ENCODE results near the gene ZNF460. TPM values are rescaled to one million over a fixed set of nuclear protein-coding genes. Genes with fewer than 3 reads are reported as not detected.
A peak's percentile ranks its signal among the peaks of the same experiment; 100 is the strongest.

Gene ZNF460
- total RNA-seq, 1 experiment from 2014 or later, result 39.5 TPM

DNA sequence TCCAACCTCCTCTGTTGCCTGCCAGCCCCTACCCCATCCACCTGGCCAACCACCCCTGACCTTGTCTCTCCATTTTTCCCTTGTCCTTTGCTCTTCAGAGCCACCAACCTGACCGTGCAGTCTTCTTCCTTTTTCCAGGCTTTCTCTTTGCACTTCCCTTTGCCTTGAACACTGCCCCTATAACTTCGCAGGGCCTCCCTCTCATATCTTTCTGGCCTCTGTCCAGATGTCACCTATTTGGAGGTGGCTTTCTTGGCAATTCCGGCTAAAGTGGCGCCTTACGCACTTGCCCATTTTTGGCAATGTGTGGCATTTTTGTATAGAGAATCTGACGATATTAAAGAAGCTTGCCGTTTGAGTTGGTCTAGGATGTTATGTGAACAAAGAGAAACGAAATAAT lies 40.8 kb downstream of the ZNF460 start:
- Histone ChIP-seq H3K4me1 (ENCODE audit: insufficient read depth, low read length) (peaks cover 23% of the 10 kb centered on the region), H3K27ac (ENCODE audit: low read length) (no peak overlapping the region), H4K20me1 (ENCODE audit: low read length) (no peaks in the 10 kb centered on the region), H3K79me2 (ENCODE audit: low read length) (peaks cover 33% of the 10 kb centered on the region), H2AFZ (ENCODE audit: low read length) (peak overlapping the region; percentile 87), H3K27me3 (ENCODE audit: low read length) (no peaks in the 10 kb centered on the region), H3F3A (ENCODE audit: low read length, unreplicated experiment) (no peaks in the 10 kb centered on the region), H3K36me3 (ENCODE audit: low read depth, low read length) (peaks cover 24% of the 10 kb centered on the region), H3K4me2 (ENCODE audit: low read length) (peak overlapping the region; percentile 94), H3K4me3 (ENCODE audit: low read length) (peak overlapping the region; percentile 88), H3K9ac (ENCODE audit: low read length) (peak overlapping the region; percentile 94), H3K9me2 (replicated peaks; ENCODE audit: low read length) (no peaks in the 10 kb centered on the region), H3K9me3 (ENCODE audit: low read length) (no peaks in the 10 kb centered on the region)
- TF ChIP-seq, protein P1, sequence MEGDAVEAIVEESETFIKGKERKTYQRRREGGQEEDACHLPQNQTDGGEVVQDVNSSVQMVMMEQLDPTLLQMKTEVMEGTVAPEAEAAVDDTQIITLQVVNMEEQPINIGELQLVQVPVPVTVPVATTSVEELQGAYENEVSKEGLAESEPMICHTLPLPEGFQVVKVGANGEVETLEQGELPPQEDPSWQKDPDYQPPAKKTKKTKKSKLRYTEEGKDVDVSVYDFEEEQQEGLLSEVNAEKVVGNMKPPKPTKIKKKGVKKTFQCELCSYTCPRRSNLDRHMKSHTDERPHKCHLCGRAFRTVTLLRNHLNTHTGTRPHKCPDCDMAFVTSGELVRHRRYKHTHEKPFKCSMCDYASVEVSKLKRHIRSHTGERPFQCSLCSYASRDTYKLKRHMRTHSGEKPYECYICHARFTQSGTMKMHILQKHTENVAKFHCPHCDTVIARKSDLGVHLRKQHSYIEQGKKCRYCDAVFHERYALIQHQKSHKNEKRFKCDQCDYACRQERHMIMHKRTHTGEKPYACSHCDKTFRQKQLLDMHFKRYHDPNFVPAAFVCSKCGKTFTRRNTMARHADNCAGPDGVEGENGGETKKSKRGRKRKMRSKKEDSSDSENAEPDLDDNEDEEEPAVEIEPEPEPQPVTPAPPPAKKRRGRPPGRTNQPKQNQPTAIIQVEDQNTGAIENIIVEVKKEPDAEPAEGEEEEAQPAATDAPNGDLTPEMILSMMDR (conservative IDR thresholded peaks at IDR 0.05; ENCODE audit: low read depth, low read length), result no peak
- TF ChIP-seq EZH2phosphoT487 (IDR thresholded peaks at IDR 0.05; ENCODE audit: borderline replicate concordance, low read length), result no peak
- TF ChIP-seq EZH2 (IDR thresholded peaks at IDR 0.05; ENCODE audit: low read length, unreplicated experiment), result no peak
- BruUV-seq (replicated peaks), result no TSS peak
- CTCF ChIA-PET, result interaction anchor here (0.6 kb wide), 1 partner anchor 26 kb away, joined by 3 read pairs; no protein-coding TSS in a partner anchor
- ATAC-seq, result no peak
- no peak for DNase-seq
- POLR2A ChIA-PET (ENCODE audit: unreplicated experiment), result interaction anchor here (0.6 kb wide), 1 partner anchor 44 kb away, joined by 4 read pairs; no protein-coding TSS in a partner anchor
- intact Hi-C loops (cut with micrococcal nuclease), result no loop called here

DNA sequence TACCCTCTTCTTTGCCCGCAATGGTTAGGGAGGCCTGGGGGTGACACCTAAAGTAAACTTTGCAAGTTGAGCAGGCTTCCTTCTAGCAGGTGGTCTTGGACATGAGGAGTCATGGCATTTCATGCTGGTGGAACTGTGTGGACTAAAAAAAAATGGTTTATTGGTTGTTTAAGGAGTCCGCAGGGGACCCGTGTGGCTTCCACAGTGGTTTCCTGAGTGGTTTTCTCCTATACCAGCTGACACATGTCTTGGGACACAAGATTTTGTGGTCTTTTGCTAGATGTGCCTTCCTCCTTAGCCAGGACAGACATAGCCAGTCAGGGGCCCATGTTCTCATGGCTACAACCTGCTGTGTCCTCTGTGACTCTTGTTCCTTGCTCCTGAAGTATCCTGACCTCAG lies 41.5 kb downstream of the ZNF460 start:
- Histone ChIP-seq H3K36me3 (ENCODE audit: low read depth, low read length) (peaks cover 29% of the 10 kb centered on the region), H3K27ac (ENCODE audit: low read length) (no peak overlapping the region), H3K9ac (ENCODE audit: low read length) (no peak overlapping the region), H3K4me1 (ENCODE audit: insufficient read depth, low read length) (peaks cover 23% of the 10 kb centered on the region), H3K4me3 (ENCODE audit: low read length) (peak overlapping the region; percentile 88), H3K27me3 (ENCODE audit: low read length) (no peaks in the 10 kb centered on the region), H4K20me1 (ENCODE audit: low read length) (no peaks in the 10 kb centered on the region), H3K9me2 (replicated peaks; ENCODE audit: low read length) (no peaks in the 10 kb centered on the region), H3K79me2 (ENCODE audit: low read length) (peaks cover 33% of the 10 kb centered on the region), H3F3A (ENCODE audit: low read length, unreplicated experiment) (no peaks in the 10 kb centered on the region), H2AFZ (ENCODE audit: low read length) (no peak overlapping the region), H3K9me3 (ENCODE audit: low read length) (no peaks in the 10 kb centered on the region), H3K4me2 (ENCODE audit: low read length) (peak overlapping the region; percentile 94)
- POLR2A ChIA-PET (ENCODE audit: unreplicated experiment), result interaction anchor here (0.6 kb wide), 1 partner anchor 44 kb away, joined by 4 read pairs; no protein-coding TSS in a partner anchor
- no peak for TF ChIP-seq EZH2 (IDR thresholded peaks at IDR 0.05; ENCODE audit: low read length, unreplicated experiment)
- TF ChIP-seq EZH2phosphoT487 (IDR thresholded peaks at IDR 0.05; ENCODE audit: borderline replicate concordance, low read length), result no peak
- TF ChIP-seq, protein P1 (conservative IDR thresholded peaks at IDR 0.05; ENCODE audit: low read depth, low read length), result no peak
- ATAC-seq (no peak), DNase-seq (no peak)
- intact Hi-C loops (cut with micrococcal nuclease), result no loop called here
- CTCF ChIA-PET, result interaction anchor here (0.6 kb wide), 1 partner anchor 26 kb away, joined by 3 read pairs; no protein-coding TSS in a partner anchor
- BruUV-seq (replicated peaks), result no TSS peak

DNA sequence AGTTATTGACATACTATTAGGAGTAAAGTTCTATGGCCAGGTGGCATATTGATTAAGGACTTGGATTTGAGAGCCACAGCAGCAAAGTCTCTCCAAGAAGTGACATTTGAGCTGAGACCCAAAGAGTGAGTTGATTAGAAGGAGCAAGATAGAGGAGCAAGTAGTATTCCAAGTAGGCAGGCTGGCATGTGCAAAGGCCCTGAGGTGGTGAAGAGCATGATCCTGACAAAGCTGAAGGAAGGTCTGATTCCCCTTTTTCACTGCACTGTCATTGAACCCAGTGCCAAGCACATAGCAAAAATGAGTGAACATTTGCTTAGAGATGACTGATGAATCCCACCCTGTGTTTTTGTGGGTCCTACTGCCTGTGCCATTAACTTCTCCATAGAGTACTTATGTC lies 44.7 kb downstream of the ZNF460 start:
- Histone ChIP-seq H3K27me3 (ENCODE audit: low read length) (no peaks in the 10 kb centered on the region), H3K36me3 (ENCODE audit: low read depth, low read length) (peaks cover 53% of the 10 kb centered on the region), H3K79me2 (ENCODE audit: low read length) (peaks cover 33% of the 10 kb centered on the region), H3F3A (ENCODE audit: low read length, unreplicated experiment) (no peaks in the 10 kb centered on the region), H3K9ac (ENCODE audit: low read length) (no peak overlapping the region), H4K20me1 (ENCODE audit: low read length) (no peaks in the 10 kb centered on the region), H3K4me2 (ENCODE audit: low read length) (no peak overlapping the region), H3K9me2 (replicated peaks; ENCODE audit: low read length) (no peaks in the 10 kb centered on the region), H3K9me3 (ENCODE audit: low read length) (no peaks in the 10 kb centered on the region), H3K4me1 (ENCODE audit: insufficient read depth, low read length) (peaks cover 17% of the 10 kb centered on the region), H3K4me3 (ENCODE audit: low read length) (no peak overlapping the region), H2AFZ (ENCODE audit: low read length) (no peak overlapping the region), H3K27ac (ENCODE audit: low read length) (no peak overlapping the region)
- TF ChIP-seq EZH2 (IDR thresholded peaks at IDR 0.05; ENCODE audit: low read length, unreplicated experiment), result no peak
- no peak for TF ChIP-seq EZH2phosphoT487 (IDR thresholded peaks at IDR 0.05; ENCODE audit: borderline replicate concordance, low read length)
- TF ChIP-seq, protein P1 (conservative IDR thresholded peaks at IDR 0.05; ENCODE audit: low read depth, low read length), result no peak
- ATAC-seq (no peak), DNase-seq (no peak)
- POLR2A ChIA-PET (ENCODE audit: unreplicated experiment), result no interaction called here
- intact Hi-C loops (cut with micrococcal nuclease), result no loop called here
- no TSS peak for BruUV-seq (replicated peaks)
- CTCF ChIA-PET, result no interaction called here

Data from PC-3 (cell line).